SU-DHL-6 (cell line): Measurements from ENCODE around the gene CYP11A1.
A peak's percentile ranks its signal among the peaks of the same experiment; 100 is the strongest.

ENCODE experiments used
- EZH2phosphoT487 ChIP-seq: fragments of 200-600 bp; sonication (generic), shearing (Covaris generic); conservative IDR thresholded peaks from 2 replicates; pipeline ENCODE4 v1.6.1; 2018; ENCODE audit warnings: mild to moderate bottlenecking, antibody characterized with exemption, low read length, moderate library complexity, mixed read lengths
- TF ChIP-seq, protein P1 (sequence below): fragments of 200-600 bp; sonication (generic); IDR thresholded peaks from one replicate; pipeline ENCODE4 v1.5.1; 2017; ENCODE audit warnings: antibody characterized with exemption, mild to moderate bottlenecking, low read length, moderate library complexity; ENCODE audit not compliant: insufficient read depth, poor library complexity, severe bottlenecking

GRCh38 chr15:74373731-74374647 is 6.5 kb upstream of the CYP11A1 start:
- TF ChIP-seq, protein P1, sequence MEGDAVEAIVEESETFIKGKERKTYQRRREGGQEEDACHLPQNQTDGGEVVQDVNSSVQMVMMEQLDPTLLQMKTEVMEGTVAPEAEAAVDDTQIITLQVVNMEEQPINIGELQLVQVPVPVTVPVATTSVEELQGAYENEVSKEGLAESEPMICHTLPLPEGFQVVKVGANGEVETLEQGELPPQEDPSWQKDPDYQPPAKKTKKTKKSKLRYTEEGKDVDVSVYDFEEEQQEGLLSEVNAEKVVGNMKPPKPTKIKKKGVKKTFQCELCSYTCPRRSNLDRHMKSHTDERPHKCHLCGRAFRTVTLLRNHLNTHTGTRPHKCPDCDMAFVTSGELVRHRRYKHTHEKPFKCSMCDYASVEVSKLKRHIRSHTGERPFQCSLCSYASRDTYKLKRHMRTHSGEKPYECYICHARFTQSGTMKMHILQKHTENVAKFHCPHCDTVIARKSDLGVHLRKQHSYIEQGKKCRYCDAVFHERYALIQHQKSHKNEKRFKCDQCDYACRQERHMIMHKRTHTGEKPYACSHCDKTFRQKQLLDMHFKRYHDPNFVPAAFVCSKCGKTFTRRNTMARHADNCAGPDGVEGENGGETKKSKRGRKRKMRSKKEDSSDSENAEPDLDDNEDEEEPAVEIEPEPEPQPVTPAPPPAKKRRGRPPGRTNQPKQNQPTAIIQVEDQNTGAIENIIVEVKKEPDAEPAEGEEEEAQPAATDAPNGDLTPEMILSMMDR, result peak; percentile 64
- TF ChIP-seq EZH2phosphoT487, result no peak
